Gastroesophageal sphincter (tissue), 3 donors: ENCODE measurements around the gene SCN8A.

Experiments used
- CTCF ChIP-seq, 4 experiments: fragments of 200-600 bp in 2 of 4; fragments of 450-650 bp in 2 of 4; sonication (generic) in 1 of 4; IDR thresholded peaks; one replicate each; pipeline ENCODE4 v1.5.1; 2017 to 2019; ENCODE audit warnings: antibody characterized with exemption in 4 of 4, mild to moderate bottlenecking in 2 of 4, moderate library complexity in 2 of 4
- EP300 ChIP-seq: sonication (generic); formaldehyde crosslinking; IDR thresholded peaks from one replicate; pipeline ENCODE4 v1.6.1; 2017; ENCODE audit warnings: antibody characterized with exemption, mild to moderate bottlenecking
- POLR2A ChIP-seq, 2 donors: fragments of 450-650 bp; IDR thresholded peaks; one replicate each; pipeline ENCODE4 v1.6.1; 2017; ENCODE audit warnings: antibody characterized with exemption in 2 of 2, mild to moderate bottlenecking in 2 of 2, moderate library complexity in 1 of 2
- POLR2AphosphoS5 ChIP-seq: sonication (generic); formaldehyde crosslinking; IDR thresholded peaks from one replicate; pipeline ENCODE4 v1.6.1; 2017; ENCODE audit warnings: antibody characterized with exemption

GRCh38 chr12:51777457-51777856, 186.4 kb downstream of the SCN8A start:
- TF ChIP-seq CTCF (IDR thresholded peaks at IDR 0.05) (no peak), EP300 (no peak), POLR2A (IDR thresholded peaks at IDR 0.05) (no peak), POLR2AphosphoS5 (no peak)
